ENCODE data around the gene NAALAD2.
"Not testable (repeated sequence)": the region's sequence is repeated elsewhere in the genome, so short reads cannot be mapped to it uniquely, and the experiment has no call there.

Gene NAALAD2

GRCh38 chr11:90192869-90193582, 58.6 kb downstream of the NAALAD2 start:
- DNase-seq (ENCODE audit: low read depth in 2 of 2), result no peak

GRCh38 chr11:90197377-90197776, 62.9 kb downstream of the NAALAD2 start:
- DNase-seq (ENCODE audit: low read depth in 2 of 2), result no peak

GRCh38 chr11:90202342-90202741, 67.9 kb downstream of the NAALAD2 start:
- no peak for DNase-seq (ENCODE audit: low read depth in 2 of 2)

- DNase-seq (ENCODE audit: low read depth in 2 of 2), result no peak
Measured at GRCh38 chr11:90204407-90204806, 69.9 kb downstream of the NAALAD2 start.

- DNase-seq (ENCODE audit: low read depth in 2 of 2), result no peak
Measured at GRCh38 chr11:90204832-90205646, 70.6 kb downstream of the NAALAD2 start.

GRCh38 chr11:90207992-90208391, 73.5 kb downstream of the NAALAD2 start:
- not testable (repeated sequence) for DNase-seq (ENCODE audit: low read depth in 2 of 2)

GRCh38 chr11:90208857-90209256, 74.4 kb downstream of the NAALAD2 start:
- DNase-seq (ENCODE audit: low read depth in 2 of 2), result no peak

- DNase-seq (ENCODE audit: low read depth in 2 of 2), result no peak
Measured at GRCh38 chr11:90213322-90213721, 78.9 kb downstream of the NAALAD2 start.

- DNase-seq (ENCODE audit: low read depth in 2 of 2), result no peak
Measured at GRCh38 chr11:90216611-90217010, 82.1 kb downstream of the NAALAD2 start.

GRCh38 chr11:90218606-90219005, 84.1 kb downstream of the NAALAD2 start:
- DNase-seq (ENCODE audit: low read depth in 2 of 2), result no peak

- no peak for DNase-seq (ENCODE audit: low read depth in 2 of 2)
Measured at GRCh38 chr11:90219438-90219837, 85.0 kb downstream of the NAALAD2 start.

- no peak for DNase-seq (ENCODE audit: low read depth in 2 of 2)
Measured at GRCh38 chr11:90220391-90220790, 85.9 kb downstream of the NAALAD2 start.

- DNase-seq (ENCODE audit: low read depth in 2 of 2), result no peak
Measured at GRCh38 chr11:90221803-90222458, 87.5 kb downstream of the NAALAD2 start.

GRCh38 chr11:90222459-90223247, 88.2 kb downstream of the NAALAD2 start, which contains the start of gene CHORDC1:
CHORDC1 (minus strand) TSS chr11:90223049; CDS start chr11:90222954, 95 bp downstream.
- peak; percentile 89 for DNase-seq (ENCODE audit: low read depth in 2 of 2)

GRCh38 chr11:90223248-90223585, 88.8 kb downstream of the NAALAD2 start:
- DNase-seq (ENCODE audit: low read depth in 2 of 2), result no peak

GRCh38 chr11:90228056-90228455, 93.6 kb downstream of the NAALAD2 start:
- DNase-seq (ENCODE audit: low read depth in 2 of 2), result no peak

- DNase-seq (ENCODE audit: low read depth in 2 of 2), result no peak
Measured at GRCh38 chr11:90229791-90230190, 95.3 kb downstream of the NAALAD2 start.

- DNase-seq (ENCODE audit: low read depth in 2 of 2), result no peak
Measured at GRCh38 chr11:90234977-90235376, 100.5 kb downstream of the NAALAD2 start.

GRCh38 chr11:90235526-90235925, 101.1 kb downstream of the NAALAD2 start:
- DNase-seq (ENCODE audit: low read depth in 2 of 2), result no peak

- no peak for DNase-seq (ENCODE audit: low read depth in 2 of 2)
Measured at GRCh38 chr11:90237004-90237403, 102.5 kb downstream of the NAALAD2 start.

- DNase-seq (ENCODE audit: low read depth in 2 of 2), result peak; percentile 20 to 54
Measured at GRCh38 chr11:90239967-90240636, 105.6 kb downstream of the NAALAD2 start.

Measured in stimulated activated CD4-positive, alpha-beta T cell treated with anti-CD3 and anti-CD28 coated beads, Interleukin-15, amount 100 ng/mL, for 48 hours (primary cell).